HCT116 (cell line): ENCODE data around the gene TEX9.

Experiments used
- CTCF ChIP-seq, 3 experiments: fragments of 200-600 bp in 1 of 3; sonication (generic) in 1 of 3; IDR thresholded peaks in 2 of 3; conservative IDR thresholded peaks in 1 of 3; 2 replicates each; pipeline ENCODE4 v1.5.1; 2012 to 2017; ENCODE audit warnings: low read depth in 2 of 3, low read length in 2 of 3, antibody characterized with exemption in 1 of 3, borderline replicate concordance in 1 of 3, control low read depth in 1 of 3, mild to moderate bottlenecking in 1 of 3, mixed read lengths in 1 of 3, mixed run types in 1 of 3, moderate library complexity in 1 of 3; ENCODE audit not compliant: insufficient read depth in 1 of 3
- POLR2AphosphoS5 ChIP-seq: IDR thresholded peaks from 2 replicates; pipeline ENCODE4 v1.6.1; 2011; ENCODE audit warnings: mild to moderate bottlenecking, low read depth, low read length, moderate library complexity
- SIN3A ChIP-seq: IDR thresholded peaks from 2 replicates; pipeline ENCODE4 v1.6.1; 2012; ENCODE audit warnings: low read depth
- YY1 ChIP-seq: IDR thresholded peaks from 2 replicates; pipeline ENCODE4 v1.6.1; 2011; ENCODE audit warnings: low read length, low read depth, moderate library complexity, mild to moderate bottlenecking; ENCODE audit not compliant: insufficient replicate concordance; ENCODE audit errors: extremely low read depth

- TF ChIP-seq CTCF (IDR thresholded peaks at IDR 0.05 in 2 of 3, conservative IDR thresholded peaks at IDR 0.05 in 1 of 3; ENCODE audit: borderline replicate concordance in 1 of 3, insufficient read depth in 1 of 3, low read depth in 2 of 3, low read length in 2 of 3) (no peak), POLR2AphosphoS5 (no peak), YY1 (no peak), SIN3A (no peak)
Observed at GRCh38 chr15:56432304-56432703, 67.1 kb downstream of the TEX9 start.
